ENCODE data around the gene BTF3L4. TPM values are rescaled to one million over a fixed set of nuclear protein-coding genes. Genes with fewer than 3 reads are reported as not detected.
A peak's percentile ranks its signal among the peaks of the same experiment; 100 is the strongest.
"Not testable (repeated sequence)": the region's sequence is repeated elsewhere in the genome, so short reads cannot be mapped to it uniquely, and the experiment has no call there.

Gene BTF3L4
- total RNA-seq, 1 experiment from 2014 or later = 45.4 TPM

- H3K27me3 ChIP-seq, DNase-seq, H3K4me3 ChIP-seq, H3K9me3 ChIP-seq: not testable (repeated sequence)
- H3K36me3 ChIP-seq = peaks cover 19% of the 10 kb centered on the region
Observed at GRCh38 chr1:52094300-52094699, 38.2 kb downstream of the BTF3L4 start.

DNA sequence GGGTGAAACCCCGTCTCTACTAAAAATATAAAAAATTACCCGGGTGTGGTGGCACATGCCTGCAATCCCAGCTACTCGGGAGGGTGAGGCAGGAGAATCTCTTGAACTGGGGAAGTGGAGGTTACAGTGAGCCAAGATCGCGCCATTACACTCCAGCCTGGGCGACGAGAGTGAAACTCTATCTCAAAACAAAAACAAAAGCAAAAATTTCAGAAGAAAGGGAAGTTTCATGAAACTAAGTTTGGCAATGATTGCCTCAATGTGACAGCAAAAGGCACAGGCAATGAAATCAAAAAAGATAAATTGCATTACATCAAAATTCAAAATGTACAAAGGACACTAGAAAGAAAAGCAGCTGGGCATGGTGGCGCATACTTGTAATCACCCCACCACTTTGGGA, 40.1 kb downstream of the BTF3L4 start:
- Histone ChIP-seq H3K27me3 (no peaks in the 10 kb centered on the region), H3K36me3 (peaks cover 2% of the 10 kb centered on the region; the same call in 1 of the 2 replicates), H3K4me3 (no peak overlapping the region), H3K9me3 (no peaks in the 10 kb centered on the region)
- DNase-seq = no peak

DNA sequence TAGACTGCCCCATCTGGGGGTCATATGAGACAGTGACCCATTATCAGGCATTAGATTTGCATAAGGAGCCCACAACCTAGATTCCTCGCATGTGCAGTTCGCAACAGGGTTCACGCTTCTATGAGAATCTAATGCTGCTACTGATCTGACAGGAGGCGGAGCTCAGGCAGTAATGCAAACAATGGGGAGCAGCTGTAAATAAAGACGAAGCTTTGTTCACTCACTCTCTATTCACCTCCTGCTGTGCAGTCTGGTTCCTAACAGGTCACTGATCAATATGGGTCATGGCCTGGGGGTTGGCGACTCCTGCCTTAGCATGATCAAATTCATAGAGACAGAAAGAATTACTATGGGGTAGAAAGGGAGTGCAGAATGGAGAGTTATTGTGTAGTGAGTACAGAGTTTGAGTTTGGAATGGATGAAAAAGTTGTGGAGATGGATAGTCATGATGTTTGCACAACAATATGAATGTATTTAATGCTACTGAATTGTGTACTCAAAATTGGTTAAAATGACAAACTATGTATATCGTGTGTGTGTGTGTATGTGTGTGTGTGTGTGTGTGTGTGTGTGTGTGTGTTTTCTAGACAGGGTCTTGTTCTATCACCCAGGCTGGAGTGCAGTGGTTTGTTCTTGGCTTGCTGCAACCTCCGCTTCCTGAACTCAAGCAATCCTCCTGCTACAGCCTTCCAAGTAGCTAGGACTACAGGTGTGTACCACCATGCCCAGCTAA, 42.2 kb downstream of the BTF3L4 start:
- Histone ChIP-seq H3K27me3 (no peaks in the 10 kb centered on the region), H3K4me3 (no peak overlapping the region), H3K36me3 (no peaks in the 10 kb centered on the region), H3K9me3 (no peaks in the 10 kb centered on the region)
- DNase-seq = no peak

DNA sequence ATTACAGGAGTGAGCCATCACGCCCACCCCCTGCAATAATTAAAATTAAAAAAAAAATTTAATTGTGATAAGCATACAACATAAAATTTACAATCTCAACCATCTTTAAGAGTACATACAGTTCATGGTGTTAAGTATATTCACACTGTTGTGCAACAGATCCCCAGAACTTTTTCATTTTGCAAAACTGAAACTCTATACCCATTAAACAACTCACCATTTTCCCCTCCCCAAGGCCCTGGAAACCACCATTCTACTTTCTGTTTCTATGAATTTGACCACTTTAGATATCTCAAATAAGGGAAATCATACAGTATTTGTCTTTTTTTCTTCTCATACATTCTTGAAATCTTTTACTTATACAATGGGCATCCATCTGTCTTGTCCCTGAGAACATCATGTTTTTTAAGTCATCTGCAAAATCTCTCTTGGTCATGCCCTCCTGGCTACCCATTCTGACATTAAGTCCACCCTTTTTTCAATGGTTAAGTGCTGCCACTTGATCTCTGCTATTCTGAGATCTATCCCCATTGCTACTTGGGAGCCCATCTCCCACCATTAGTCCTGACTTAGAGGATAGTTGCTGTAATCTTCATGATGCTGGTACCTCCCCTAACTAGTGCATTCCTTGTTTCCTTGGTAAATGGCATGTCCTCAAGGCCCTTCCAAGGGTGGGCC, 46.4 kb downstream of the BTF3L4 start:
- Histone ChIP-seq H3K4me3 (no peak overlapping the region), H3K27me3 (no peaks in the 10 kb centered on the region), H3K9me3 (no peaks in the 10 kb centered on the region), H3K36me3 (no peaks in the 10 kb centered on the region)
- no peak for DNase-seq

GRCh38 chr1:52111492-52111891, 55.4 kb downstream of the BTF3L4 start:
- H3K4me3 ChIP-seq = no peak overlapping the region
- no peaks in the 10 kb centered on the region for H3K27me3 ChIP-seq
- no peaks in the 10 kb centered on the region for H3K36me3 ChIP-seq
- H3K9me3 ChIP-seq = no peaks in the 10 kb centered on the region
- DNase-seq = no peak

GRCh38 chr1:52112489-52112888, 56.4 kb downstream of the BTF3L4 start:
- DNase-seq = no peak
- Histone ChIP-seq H3K9me3 (no peaks in the 10 kb centered on the region), H3K4me3 (no peak overlapping the region), H3K27me3 (no peaks in the 10 kb centered on the region), H3K36me3 (no peaks in the 10 kb centered on the region)

GRCh38 chr1:52119301-52120079, 63.4 kb downstream of the BTF3L4 start:
- no peaks in the 10 kb centered on the region for H3K36me3 ChIP-seq
- H3K4me3 ChIP-seq = no peak overlapping the region
- no peaks in the 10 kb centered on the region for H3K27me3 ChIP-seq

DNA sequence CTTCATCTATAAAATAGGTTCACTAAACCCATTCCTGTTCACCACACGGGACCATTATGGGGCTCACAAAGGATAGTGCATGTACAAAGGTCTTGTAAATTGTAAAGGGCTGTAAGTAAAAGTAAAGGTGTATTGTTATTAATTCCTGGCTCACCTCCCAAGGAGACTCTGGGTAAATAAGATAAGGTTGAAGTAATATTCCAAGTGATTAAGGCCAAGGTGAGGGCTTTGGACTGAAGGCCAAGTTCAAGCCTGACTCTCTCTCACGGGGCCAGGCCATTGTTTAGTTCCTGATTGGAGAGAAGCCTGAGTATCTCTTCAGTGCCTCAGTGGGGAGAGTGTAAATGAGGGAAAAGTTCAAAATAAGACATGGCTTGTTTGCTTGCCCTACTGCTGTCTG, 66.3 kb downstream of the BTF3L4 start:
- no peaks in the 10 kb centered on the region for H3K36me3 ChIP-seq
- DNase-seq = no peak
- no peaks in the 10 kb centered on the region for H3K9me3 ChIP-seq
- peaks cover 14% of the 10 kb centered on the region for H3K27me3 ChIP-seq
- no peak overlapping the region for H3K4me3 ChIP-seq

More at GRCh38 chr1:52119301-52120079, 63.4 kb downstream of the BTF3L4 start:
- H3K9me3 ChIP-seq = no peaks in the 10 kb centered on the region
- DNase-seq = no peak

DNA sequence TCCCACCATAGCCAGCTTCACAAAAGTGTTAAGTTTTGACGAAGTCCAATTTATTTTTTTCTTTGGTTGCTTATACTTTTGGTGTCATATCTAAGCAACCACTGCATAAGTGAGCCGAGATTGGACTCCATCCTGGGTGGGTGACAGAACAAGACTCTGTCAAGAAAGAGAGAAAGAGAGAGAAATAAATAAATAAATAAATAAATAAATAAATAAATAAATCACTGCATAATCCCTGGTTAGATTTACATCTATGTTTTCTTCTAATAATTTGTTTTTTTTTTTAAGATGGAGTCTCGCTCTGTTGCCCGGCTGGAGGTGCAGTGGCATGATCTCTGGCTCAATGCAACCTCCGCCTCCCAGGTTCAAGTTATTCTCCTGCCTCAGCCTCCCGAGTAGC, 67.5 kb downstream of the BTF3L4 start:
- peaks cover 14% of the 10 kb centered on the region for H3K27me3 ChIP-seq
- no peak for DNase-seq
- no peaks in the 10 kb centered on the region for H3K9me3 ChIP-seq
- H3K36me3 ChIP-seq = no peaks in the 10 kb centered on the region
- no peak overlapping the region for H3K4me3 ChIP-seq

GRCh38 chr1:52125736-52126359, 69.8 kb downstream of the BTF3L4 start:
- peaks cover 14% of the 10 kb centered on the region for H3K27me3 ChIP-seq
- no peak for DNase-seq
- H3K4me3 ChIP-seq = no peak overlapping the region
- H3K36me3 ChIP-seq = no peaks in the 10 kb centered on the region
- no peaks in the 10 kb centered on the region for H3K9me3 ChIP-seq

DNA sequence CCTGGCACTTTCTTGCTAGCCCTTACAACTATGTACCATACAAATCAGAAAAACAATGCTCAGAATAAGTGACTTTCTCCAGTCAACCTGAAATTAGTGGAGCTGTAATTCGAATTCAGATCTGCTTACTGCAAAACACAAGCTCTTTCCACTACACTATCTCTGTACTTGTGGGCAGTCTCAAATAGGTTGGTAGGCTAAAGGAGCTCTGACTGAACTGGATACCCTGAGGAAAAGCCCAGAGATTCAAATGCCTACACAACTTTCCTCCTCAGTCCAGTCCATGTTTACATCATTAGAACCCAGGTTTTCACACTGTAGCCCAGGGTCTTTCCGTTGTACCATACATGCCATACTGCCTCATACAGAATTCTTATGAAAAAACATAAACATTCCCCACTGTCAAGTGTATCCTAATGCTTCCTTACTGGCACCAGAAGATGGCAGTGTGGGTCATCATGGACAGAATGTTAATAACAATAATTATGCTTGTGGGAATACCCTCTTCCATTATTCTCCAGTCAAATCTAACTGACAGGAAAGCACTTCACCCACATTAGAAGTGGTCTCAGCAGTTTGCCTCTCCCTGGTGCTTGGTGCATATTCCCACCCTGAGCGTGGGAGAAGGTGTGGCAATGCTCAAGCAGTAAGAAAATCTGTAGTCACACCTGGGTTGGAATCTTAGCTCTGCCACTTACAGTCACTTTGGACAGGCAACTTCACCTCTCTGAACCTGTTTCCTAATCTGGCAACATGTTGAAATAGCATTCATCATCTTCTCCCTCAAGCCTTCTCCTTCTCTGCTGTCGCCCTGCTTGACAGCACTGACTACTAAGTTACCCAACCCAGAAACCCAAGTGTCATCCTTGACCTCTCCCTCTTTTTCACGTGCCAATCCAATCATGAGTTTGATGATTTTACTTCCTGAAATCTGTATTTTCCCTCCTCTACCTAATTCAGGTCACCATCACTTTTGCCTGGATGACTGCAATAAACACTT, 71.4 kb downstream of the BTF3L4 start:
- Histone ChIP-seq H3K27me3 (peaks cover 14% of the 10 kb centered on the region), H3K9me3 (no peaks in the 10 kb centered on the region), H3K4me3 (no peak overlapping the region), H3K36me3 (no peaks in the 10 kb centered on the region)
- peak; percentile 23 for DNase-seq

DNA sequence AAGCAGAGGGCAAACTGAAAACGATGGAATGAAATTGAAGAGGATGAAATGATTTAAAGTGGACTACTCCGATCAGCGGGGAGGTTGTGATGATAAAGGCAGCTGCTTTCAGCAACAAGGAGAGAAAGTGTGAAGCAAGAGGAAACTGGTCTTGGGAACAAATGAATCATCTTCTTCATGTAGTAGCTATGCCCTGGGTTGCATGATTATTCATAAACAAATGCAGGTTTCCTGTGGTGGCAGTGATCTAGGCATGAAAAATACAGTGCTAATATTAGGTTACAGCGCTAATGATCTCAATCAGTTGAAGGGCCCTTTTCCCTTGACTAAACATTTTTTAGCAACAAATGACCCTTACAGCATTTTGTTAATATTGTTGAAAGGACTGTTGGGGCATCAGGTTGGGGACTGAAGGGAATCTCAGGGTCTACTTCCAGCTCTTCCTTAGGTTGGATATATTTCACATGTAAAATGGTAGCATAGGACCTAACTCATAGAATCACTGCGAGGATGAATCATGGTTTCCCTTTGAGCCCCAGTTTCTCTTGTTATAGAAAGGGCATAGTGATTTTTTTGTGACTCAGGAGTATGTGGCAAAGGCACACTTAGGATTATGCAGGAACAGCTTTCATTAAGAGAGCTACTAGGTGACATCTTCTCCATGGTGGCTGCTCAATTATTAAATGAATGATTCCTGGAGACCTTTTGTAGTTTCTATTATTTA, 83.9 kb downstream of the BTF3L4 start:
- no peak overlapping the region for H3K4me3 ChIP-seq
- DNase-seq = peak; percentile 36
- H3K9me3 ChIP-seq = no peaks in the 10 kb centered on the region
- no peaks in the 10 kb centered on the region for H3K36me3 ChIP-seq
- no peaks in the 10 kb centered on the region for H3K27me3 ChIP-seq

Data from MG63 (cell line).